GM21367 (cell line): Measurements from ENCODE around the gene DSCAM.
"Not testable (repeated sequence)": the region's sequence is repeated elsewhere in the genome, so short reads cannot be mapped to it uniquely, and the experiment has no call there.

ENCODE experiments used
- ATAC-seq: cut with Tn5 transposase; IDR thresholded peaks from one replicate; pipeline ENCODE4 v1.9.1; 2021; ENCODE audit not compliant: unreplicated experiment

The DSCAM gene, protein sequence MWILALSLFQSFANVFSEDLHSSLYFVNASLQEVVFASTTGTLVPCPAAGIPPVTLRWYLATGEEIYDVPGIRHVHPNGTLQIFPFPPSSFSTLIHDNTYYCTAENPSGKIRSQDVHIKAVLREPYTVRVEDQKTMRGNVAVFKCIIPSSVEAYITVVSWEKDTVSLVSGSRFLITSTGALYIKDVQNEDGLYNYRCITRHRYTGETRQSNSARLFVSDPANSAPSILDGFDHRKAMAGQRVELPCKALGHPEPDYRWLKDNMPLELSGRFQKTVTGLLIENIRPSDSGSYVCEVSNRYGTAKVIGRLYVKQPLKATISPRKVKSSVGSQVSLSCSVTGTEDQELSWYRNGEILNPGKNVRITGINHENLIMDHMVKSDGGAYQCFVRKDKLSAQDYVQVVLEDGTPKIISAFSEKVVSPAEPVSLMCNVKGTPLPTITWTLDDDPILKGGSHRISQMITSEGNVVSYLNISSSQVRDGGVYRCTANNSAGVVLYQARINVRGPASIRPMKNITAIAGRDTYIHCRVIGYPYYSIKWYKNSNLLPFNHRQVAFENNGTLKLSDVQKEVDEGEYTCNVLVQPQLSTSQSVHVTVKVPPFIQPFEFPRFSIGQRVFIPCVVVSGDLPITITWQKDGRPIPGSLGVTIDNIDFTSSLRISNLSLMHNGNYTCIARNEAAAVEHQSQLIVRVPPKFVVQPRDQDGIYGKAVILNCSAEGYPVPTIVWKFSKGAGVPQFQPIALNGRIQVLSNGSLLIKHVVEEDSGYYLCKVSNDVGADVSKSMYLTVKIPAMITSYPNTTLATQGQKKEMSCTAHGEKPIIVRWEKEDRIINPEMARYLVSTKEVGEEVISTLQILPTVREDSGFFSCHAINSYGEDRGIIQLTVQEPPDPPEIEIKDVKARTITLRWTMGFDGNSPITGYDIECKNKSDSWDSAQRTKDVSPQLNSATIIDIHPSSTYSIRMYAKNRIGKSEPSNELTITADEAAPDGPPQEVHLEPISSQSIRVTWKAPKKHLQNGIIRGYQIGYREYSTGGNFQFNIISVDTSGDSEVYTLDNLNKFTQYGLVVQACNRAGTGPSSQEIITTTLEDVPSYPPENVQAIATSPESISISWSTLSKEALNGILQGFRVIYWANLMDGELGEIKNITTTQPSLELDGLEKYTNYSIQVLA (N-terminal part only)

DNA sequence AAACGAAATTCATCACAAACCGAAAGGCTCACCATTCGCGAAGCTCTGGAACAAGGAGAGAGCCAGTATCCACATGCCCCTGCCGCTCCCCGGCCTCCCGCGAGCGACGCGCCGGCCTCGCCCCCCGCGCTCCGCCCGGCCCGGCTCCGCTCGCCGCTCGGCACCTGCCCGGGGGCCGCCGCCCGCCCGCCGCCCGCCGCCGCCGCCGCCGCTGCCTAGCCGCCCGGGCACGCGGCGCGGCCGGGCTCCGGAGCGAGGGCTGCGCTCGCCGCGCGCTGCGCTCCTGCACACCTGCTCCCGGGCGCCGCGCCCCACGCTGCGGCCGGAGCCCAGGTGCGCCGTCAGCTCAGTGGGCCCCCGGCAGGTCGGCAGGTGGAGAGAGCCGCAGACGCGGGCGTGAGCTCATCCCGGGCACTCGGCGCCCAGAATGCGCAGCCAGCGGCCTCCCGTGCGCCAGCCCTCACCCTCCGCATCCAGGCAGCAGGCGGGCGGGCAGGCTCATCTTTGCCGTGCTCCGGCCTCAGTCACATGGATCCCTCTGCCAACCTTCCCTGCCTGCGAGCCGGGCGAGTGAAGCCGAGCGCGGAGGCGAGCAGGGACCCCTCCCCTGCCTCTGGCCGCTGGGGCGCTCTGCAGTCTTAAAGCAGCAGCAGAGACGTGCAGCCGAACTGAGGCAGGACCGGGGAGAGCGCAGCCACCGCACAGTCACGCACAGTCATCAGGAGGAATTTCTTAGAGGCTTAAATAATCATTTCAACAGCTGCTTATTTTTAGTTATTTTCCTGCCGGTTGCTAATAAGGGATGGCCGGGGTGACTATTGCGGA lies at the start of gene DSCAM:
Gene DSCAM, minus strand, starts transcription at position 572 of the 825 bp plus-strand sequence. Its CDS starts 497 bp downstream, at position 75.
- ATAC-seq, result no peak

DNA sequence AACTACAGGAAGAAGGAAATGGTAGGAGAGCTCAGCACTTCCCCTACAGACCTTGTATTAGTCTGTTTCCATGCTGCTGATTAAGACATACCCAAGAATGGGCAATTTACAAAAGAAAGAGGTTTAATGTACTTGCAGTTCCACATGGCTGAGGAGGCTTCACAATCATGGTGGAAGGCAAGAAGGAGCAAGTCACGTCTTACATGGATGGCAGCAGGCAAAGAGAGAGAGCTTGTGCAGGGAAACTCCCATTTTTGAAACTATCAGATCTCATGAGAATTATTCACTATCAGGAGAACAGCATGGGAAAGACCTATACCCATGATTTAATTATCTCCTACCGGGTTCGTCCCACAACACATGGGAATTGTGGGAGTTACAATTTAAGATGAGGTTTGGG lies 48.7 kb upstream of the DSCAM start:
- ATAC-seq, result not testable (repeated sequence)

DNA sequence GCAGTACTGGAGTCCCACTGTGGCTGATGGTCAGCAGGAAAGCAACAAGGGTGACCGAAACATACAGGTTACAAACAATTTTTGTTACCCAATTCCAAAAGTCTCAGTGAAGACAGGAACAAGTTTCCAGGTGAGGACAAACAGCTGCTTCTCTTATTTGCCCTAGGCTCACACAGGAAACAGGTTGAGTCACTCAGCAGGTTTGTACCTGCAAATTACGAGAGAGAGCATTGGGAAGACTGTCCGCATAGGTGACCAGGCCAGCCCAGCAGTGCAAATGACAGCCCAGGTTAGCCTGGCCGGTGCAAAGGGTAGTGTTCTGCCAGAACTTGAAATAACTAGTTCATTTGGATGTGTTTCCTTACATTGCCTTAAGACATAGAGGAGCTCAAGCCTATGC lies 40.0 kb upstream of the DSCAM start:
- no peak for ATAC-seq

DNA sequence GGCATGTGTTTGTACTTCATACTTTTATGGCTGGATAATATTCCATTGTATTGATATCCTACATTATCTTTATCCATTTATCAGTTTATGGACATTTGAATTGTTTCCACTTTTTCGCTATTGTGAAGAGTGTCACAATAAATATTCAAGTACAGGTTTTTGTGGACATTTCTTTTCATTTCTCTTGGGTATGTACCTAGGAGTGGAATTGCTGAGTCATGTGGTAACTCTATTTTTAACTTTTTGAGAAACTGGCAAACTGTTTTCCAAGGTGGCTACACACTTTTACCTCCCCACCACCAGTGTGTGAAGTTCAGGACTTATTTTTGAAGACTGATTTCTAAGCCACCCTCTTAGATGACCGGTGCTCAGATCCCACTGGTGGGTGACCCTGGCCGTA lies 39.0 kb upstream of the DSCAM start:
- ATAC-seq, result no peak

DNA sequence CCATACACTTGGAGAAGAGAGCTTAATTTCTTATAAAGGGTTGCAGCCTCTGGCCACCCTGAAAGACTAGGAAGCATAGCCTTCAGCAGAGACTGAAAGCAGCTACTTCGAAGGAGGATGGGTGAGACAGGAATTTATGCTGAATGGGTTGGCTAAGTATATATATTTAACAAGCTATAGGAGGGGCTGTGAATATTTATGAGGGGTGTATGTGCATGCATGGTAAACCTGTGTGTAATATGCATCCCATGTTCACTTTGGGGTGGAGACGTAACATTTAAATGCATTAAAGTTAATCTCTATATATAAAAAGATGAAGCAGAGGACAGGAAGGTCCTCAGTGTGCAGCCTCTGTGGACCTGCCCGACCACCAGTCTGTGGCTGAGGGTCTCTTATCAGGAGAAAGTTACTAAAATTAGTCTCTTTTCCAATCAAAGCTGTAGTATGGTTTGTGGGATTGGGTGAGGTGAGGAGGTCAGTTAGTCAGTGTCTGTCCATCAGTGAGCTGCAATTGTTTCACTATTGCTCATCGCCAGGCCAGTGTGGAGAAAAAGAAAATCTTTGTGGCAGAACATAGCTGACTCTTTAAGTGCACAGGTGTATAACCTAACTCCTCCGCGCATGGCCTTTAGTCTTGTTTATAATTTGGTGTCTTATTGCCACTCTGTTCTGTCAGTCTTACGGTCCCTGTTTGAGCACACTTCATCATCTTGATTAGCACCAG lies 35.4 kb upstream of the DSCAM start:
- no peak for ATAC-seq

GRCh38 chr21:40881767-40882166 lies 34.8 kb upstream of the DSCAM start:
- ATAC-seq, result no peak

DNA sequence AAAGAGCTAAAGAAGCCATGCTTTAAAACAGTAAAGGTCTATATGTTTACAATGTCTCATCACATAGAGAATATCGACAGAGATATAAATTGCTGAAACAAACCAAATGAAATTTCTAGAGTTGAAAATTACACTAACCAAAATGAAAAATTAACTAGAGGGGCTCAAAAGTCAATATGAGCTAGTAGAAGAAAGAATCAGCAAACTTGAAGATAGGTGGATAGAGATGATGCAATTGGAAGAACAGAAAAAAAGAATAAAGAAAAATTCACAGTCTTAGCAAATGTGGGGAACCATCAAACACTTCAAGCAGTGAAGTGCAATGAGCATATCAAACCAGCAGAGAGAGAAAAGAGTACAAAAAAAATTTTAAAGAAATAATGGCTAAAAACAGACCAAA lies 24.1 kb upstream of the DSCAM start:
- ATAC-seq, result no peak

- ATAC-seq, result no peak
Measured at GRCh38 chr21:40863839-40864238, 16.9 kb upstream of the DSCAM start.

- ATAC-seq, result no peak
Measured at GRCh38 chr21:40858517-40858916, 11.6 kb upstream of the DSCAM start.

DNA sequence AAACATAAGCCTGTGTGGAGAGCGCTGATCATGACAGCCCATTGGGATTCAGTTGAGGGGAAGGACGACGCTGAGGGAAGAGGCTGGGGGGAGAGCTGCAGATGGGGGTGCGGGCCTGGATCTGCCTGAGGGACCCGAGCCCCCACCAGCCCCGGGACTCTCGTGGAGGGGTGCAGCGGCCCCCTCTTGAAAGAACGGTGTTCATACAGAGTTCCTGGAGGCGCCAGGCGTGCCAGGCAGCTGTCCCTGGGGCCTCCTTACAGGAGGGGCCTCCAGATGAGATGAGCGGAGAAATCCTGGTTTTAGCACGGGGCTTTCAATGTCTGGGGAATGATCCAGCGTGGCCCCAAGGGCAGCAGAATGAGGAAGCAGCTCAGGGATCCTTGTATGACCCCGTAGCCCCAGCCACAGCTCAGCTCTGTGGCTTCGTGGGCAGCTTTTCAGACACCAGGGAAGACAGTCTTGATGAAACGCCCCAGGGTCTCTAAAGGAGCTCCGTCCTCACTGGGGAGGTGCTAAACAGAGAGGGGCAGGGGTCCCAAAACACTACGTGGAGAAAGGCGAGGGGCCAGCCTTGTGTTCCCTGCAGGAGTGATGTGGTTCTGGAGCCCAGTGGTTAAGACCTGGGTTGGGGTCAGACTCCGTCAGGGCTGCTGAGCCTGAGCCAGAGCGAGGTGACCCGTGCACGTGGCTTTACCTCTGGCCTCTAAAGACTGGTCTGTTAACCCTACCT lies 7.2 kb upstream of the DSCAM start:
- ATAC-seq, result no peak

DNA sequence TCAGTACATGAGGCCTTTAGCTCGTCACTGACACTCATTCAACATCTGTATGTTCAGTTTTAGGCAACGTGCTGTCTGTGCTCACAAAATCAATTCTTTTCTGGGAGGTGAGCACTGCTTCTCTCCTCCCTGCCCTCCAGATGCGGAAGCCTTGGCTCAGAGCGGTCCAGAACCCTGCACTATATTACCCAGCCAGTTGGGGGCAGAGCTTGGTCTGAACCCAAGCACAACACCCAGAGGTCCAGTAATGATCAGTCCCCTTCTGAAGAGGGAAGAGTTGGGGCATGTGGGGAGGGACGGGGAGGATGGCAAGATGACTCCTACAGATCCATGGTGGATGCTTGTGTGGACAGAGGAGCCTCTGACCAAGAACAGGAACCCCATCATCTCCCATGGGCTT lies 5.6 kb upstream of the DSCAM start:
- ATAC-seq, result no peak

DNA sequence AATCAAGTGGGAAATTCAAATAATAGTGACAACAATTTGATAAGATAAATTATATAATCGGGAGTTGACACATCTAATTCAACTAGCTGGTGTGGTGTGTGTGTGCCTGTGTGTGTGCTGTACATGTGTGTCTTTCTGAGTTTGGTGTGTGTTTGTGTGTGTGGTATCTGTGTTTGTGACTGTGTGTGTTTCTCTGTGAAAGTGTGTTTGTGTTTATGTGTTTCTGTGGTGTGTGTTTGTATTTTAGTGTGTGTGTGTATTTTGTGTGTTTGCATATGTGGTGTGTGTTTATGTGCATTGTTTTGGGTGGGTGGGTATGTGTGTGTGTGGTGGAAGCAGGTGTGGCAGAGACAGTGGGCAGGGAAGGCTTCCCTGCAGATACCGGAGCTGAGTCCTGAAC lies 4.8 kb upstream of the DSCAM start:
- no peak for ATAC-seq

- no peak for ATAC-seq
Measured at GRCh38 chr21:40850071-40850470, 3.1 kb upstream of the DSCAM start.

DNA sequence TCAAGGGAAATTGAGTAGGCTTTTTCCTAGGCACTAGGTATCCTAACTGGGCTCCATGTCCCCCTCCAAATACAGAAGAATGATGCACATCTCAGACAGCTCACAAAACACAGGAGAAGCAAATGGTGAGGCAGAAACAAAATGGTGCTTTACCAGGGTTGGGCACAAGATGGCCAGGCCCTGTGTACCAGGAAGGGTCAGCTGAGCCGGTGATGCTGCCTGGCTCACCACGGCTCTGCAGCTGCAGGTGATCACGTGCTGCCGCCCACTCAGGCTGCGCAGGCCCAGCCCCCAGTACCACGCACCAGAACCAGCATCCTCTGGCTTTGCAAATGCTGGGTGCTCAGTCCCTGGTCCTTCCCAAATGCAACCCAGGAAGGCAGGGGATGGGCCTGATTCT lies 993 bp upstream of the DSCAM start:
- ATAC-seq, result no peak

DNA sequence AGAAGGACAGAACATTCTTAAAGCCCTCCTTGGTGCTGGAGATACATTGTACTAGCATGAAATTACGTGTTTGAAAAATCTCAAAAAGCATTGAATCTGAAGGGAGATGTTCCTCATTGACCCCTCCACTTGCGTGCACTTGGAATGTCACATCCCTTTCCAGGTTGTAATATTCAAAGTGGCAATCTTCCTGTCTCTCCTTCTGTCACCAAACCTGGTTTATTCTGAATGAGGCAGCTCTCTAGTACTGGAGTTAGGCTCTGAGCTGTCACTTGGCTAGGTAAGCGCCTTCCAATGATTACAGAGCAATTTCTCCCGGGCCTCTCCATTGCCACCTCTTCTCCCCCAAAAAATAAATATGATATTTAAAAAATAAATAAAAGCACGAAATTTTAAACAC lies 855 bp downstream of the DSCAM start:
- ATAC-seq, result no peak

DNA sequence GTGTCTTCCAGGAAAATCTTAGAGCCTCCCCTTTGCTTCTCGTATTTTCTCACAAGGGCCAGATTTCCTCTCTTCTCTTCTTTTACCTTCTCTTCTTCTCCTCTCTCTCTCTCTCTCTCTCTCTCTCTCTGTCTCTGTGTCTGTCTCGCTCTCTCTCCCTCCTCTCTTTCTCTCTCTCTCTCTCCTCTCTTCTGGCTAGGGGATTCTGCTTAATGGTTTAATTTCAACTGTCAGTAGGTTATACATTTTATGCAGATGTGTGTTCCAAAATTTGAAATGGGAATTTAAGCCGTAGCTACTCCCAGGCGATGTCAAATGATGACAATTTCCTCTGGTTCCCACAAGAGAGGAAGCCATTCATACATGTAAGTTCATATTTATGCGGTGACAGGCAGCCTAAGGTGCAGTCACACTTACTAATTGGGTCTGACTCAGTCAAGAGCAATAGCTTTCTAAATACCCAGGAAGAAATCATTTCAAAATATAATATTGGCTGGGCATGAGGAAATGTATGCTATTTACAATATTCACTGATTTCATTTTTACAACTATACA lies 1.4 kb downstream of the DSCAM start:
- no peak for ATAC-seq

- ATAC-seq, result no peak
Measured at GRCh38 chr21:40844935-40845334, 2.0 kb downstream of the DSCAM start.

- no peak for ATAC-seq
Measured at GRCh38 chr21:40842197-40842552, 4.8 kb downstream of the DSCAM start.

DNA sequence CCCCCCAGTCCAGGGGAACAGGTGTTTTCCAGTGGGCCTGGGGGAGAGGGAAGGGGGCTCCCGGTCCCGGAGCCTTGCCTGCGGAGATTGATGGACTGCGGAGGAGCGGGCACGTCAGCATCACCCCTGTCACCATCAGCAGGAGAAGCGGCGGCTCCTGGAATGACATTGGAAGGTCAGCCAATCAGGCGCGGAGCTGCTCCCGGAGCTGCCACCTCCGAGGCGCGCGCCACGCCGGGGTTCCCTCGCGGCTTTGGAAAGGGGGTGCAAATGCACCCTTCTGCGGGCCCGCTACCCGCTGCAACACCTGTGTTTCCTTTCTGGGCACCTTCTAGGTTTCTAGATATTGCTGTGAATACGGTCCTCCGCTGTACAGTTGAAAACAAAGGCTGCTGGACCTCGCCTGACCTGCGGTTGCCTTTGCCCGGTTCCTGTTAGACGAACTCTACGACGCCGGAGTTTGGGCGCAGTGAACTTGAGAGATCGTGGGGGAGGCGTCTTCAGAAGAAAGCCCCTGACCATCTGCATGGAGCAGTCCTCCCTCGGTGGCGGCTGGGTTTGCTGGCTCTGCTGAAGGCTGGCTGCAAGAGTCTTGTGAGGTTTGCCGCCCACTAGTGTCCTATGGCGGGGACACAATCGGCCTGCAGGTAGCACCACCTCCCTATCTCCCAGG lies 5.3 kb downstream of the DSCAM start:
- no peak for ATAC-seq
